ENCODE results near the gene HEATR5B. TPM values are rescaled to one million over a fixed set of nuclear protein-coding genes. Genes with fewer than 3 reads are reported as not detected.

Gene HEATR5B
- total RNA-seq, 4 donors from 2014 or later, result 29.9 to 33.7 (median 31.1) TPM

GRCh38 chr2:36960773-36961172, 123.4 kb downstream of the HEATR5B start:
- DNase-seq (ENCODE audit: low spot score in 2 of 2), result no peak
- intact Hi-C loops (cut with DNase I; ENCODE audit: low total_unique reads), result no loop called here
- no peak overlapping the region for H3K4me3 ChIP-seq (ENCODE audit: low read depth, poor library complexity, severe bottlenecking)
- 89 to 93% methylated on average over 5 of the region's 5 CpGs for WGBS, 2 donors
- no peak for TF ChIP-seq POLR2A (IDR thresholded peaks at IDR 0.05)
- TF ChIP-seq CTCF (IDR thresholded peaks at IDR 0.05), result no peak

DNA sequence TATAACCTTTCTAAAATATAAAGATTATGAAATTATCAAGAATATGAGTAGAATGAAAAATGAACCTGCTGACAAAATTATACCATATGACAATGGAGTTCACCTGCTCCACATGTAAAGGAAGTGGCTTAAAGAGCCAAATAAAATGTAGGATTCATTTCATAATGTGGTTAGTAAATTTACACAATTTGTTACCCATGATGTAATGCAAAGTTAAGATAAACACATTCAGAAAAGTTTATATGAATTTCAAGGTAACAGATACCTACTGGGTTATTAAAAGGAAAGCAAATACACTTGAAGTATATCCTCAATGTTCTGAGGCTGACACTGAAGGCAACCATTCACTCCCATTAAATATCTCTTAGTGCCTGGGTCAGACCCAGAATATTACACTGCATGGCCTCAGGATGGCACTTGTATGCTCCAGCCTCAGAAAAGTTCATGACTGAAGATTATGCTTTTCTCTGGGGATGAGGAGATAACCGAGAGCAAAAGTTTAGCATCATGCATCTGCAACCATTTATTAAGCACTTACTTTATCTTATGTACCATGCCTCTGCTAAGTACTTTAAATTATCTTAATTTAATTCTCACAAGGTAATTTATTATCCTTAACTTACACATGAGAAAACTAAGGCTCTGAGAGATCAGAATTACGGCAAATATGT, 124.0 kb downstream of the HEATR5B start:
- intact Hi-C loops (cut with DNase I; ENCODE audit: low total_unique reads), result no loop called here
- DNase-seq (ENCODE audit: low spot score in 2 of 2), result no peak
- TF ChIP-seq CTCF (IDR thresholded peaks at IDR 0.05) (no peak), POLR2A (IDR thresholded peaks at IDR 0.05) (no peak)
- WGBS, 2 donors, result 74 to 83% methylated on average over 2 of the region's 2 CpGs
- H3K4me3 ChIP-seq (ENCODE audit: low read depth, poor library complexity, severe bottlenecking), result no peak overlapping the region

- 63 to 81% methylated on average over 6 of the region's 6 CpGs for WGBS, 2 donors
- no peak for TF ChIP-seq CTCF (IDR thresholded peaks at IDR 0.05)
- TF ChIP-seq POLR2A (IDR thresholded peaks at IDR 0.05), result no peak
- intact Hi-C loops (cut with DNase I; ENCODE audit: low total_unique reads), result no loop called here
- H3K4me3 ChIP-seq (ENCODE audit: low read depth, poor library complexity, severe bottlenecking), result no peak overlapping the region
- DNase-seq (ENCODE audit: low spot score in 2 of 2), result no peak
Observed at GRCh38 chr2:36954977-36955607, 129.1 kb downstream of the HEATR5B start.

DNA sequence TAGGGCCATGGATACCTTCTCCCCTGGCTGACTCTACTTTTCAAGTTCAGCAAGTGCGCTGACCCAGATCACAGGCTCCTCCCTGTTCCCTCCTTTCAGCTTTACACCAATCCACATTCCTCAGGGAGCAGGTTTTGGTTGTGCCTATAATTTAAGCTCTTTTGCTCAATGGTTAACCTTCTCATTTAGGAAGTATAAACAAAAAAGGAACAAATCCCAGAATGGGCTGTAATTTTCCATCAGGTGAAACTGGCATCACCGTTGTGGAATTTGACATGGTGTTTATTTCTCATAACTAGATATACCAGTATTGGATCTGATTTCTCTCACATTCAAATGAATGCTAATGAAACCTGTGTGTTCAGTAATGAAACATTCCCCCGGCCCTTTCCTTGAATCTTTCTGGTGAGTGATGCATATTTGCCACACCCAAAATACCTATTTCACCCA, 131.4 kb downstream of the HEATR5B start:
- no peak overlapping the region for H3K4me3 ChIP-seq (ENCODE audit: low read depth, poor library complexity, severe bottlenecking)
- no peak for DNase-seq (ENCODE audit: low spot score in 2 of 2)
- WGBS, 2 donors, result 53 to 66% methylated on average over 3 of the region's 3 CpGs
- TF ChIP-seq CTCF (IDR thresholded peaks at IDR 0.05) (no peak), POLR2A (IDR thresholded peaks at IDR 0.05) (no peak)
- intact Hi-C loops (cut with DNase I; ENCODE audit: low total_unique reads), result no loop called here

- no peak for DNase-seq (ENCODE audit: low spot score in 2 of 2)
- intact Hi-C loops (cut with DNase I; ENCODE audit: low total_unique reads), result no loop called here
- TF ChIP-seq CTCF (IDR thresholded peaks at IDR 0.05) (no peak), POLR2A (IDR thresholded peaks at IDR 0.05) (no peak)
- no peak overlapping the region for H3K4me3 ChIP-seq (ENCODE audit: low read depth, poor library complexity, severe bottlenecking)
- WGBS, 2 donors, result 86 to 93% methylated on average over 7 of the region's 7 CpGs
Observed at GRCh38 chr2:36951574-36951973, 132.6 kb downstream of the HEATR5B start.

Data from lower leg skin (tissue), 4 donors.